Coronary artery (tissue), 2 donors: ENCODE data around the gene OSBPL1A.

Experiments used
- DNase-seq: peaks from one replicate; pipeline ENCODE4 v3.0.0-alpha.2; 2017; ENCODE audit warnings: low spot score
- H3K27ac ChIP-seq, 2 donors: fragments of 200-600 bp; sonication (generic); one replicate each; pipeline ENCODE4 v1.5.1; 2016 to 2019
- H3K4me3 ChIP-seq: fragments of 200-600 bp; sonication (generic); 2 replicates; pipeline ENCODE4 v1.5.1; 2016; ENCODE audit warnings: mild to moderate bottlenecking, moderate library complexity
- TF ChIP-seq, protein P1 (sequence below): fragments of 200-600 bp; sonication (generic); IDR thresholded peaks from one replicate; pipeline ENCODE4 v1.5.1; 2019; ENCODE audit warnings: antibody characterized with exemption

The OSBPL1A gene

DNA sequence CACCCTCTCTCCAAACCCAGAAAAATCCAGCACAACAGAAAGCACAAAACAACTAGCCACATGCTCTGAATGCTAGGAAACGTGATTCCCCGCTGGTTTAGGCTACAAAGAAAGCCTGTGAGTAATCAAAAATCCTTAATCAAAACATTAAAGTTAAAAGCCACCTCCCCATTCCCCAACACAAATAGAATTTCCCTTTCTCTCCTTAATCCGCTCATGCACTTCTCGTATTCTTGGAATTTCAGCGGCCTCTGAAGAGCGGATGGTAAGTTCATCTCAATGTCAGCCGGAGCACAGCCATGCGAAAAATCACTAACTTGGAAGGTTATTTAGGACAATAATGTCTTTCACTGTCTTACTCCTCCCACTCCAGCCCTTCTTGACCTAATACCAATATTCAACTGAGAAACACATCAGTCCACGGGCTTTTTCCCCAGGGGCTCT, 126.7 kb downstream of the OSBPL1A start:
- TF ChIP-seq, protein P1, sequence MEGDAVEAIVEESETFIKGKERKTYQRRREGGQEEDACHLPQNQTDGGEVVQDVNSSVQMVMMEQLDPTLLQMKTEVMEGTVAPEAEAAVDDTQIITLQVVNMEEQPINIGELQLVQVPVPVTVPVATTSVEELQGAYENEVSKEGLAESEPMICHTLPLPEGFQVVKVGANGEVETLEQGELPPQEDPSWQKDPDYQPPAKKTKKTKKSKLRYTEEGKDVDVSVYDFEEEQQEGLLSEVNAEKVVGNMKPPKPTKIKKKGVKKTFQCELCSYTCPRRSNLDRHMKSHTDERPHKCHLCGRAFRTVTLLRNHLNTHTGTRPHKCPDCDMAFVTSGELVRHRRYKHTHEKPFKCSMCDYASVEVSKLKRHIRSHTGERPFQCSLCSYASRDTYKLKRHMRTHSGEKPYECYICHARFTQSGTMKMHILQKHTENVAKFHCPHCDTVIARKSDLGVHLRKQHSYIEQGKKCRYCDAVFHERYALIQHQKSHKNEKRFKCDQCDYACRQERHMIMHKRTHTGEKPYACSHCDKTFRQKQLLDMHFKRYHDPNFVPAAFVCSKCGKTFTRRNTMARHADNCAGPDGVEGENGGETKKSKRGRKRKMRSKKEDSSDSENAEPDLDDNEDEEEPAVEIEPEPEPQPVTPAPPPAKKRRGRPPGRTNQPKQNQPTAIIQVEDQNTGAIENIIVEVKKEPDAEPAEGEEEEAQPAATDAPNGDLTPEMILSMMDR = no peak
- DNase-seq = no peak
- peak overlapping the region; percentile 64 to 92 for H3K27ac ChIP-seq
- H3K4me3 ChIP-seq = peak overlapping the region; percentile 97

DNA sequence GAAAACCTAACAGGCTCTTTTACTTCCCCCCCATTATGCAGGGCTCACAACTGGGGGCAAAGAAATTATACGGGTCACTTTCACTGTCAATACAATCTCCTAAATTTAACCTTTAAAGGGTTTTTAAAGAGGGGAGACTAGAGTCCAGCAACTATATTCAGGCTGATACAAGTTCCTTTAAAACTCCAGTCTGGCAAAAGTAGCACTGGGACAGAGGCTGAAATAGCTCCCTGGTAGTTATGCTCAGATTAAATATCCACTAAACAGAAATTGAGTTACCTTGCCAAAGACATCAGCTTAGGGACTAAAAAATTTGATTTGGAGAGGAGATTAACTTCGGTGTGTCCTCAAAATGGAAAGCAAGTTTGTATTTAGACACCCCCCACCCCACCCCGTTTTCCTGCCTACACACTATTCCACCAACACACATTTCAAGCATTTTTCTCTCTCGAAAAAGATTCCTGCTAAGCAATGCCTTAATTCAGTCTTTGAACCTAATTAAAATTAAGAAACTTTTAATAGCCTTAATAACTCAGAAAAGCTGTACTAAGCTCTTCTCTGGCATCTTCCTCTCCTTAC, 127.2 kb downstream of the OSBPL1A start:
- no peak for DNase-seq
- TF ChIP-seq, protein P1 = no peak
- peak overlapping the region; percentile 64 to 92 for H3K27ac ChIP-seq
- peak overlapping the region; percentile 97 for H3K4me3 ChIP-seq

DNA sequence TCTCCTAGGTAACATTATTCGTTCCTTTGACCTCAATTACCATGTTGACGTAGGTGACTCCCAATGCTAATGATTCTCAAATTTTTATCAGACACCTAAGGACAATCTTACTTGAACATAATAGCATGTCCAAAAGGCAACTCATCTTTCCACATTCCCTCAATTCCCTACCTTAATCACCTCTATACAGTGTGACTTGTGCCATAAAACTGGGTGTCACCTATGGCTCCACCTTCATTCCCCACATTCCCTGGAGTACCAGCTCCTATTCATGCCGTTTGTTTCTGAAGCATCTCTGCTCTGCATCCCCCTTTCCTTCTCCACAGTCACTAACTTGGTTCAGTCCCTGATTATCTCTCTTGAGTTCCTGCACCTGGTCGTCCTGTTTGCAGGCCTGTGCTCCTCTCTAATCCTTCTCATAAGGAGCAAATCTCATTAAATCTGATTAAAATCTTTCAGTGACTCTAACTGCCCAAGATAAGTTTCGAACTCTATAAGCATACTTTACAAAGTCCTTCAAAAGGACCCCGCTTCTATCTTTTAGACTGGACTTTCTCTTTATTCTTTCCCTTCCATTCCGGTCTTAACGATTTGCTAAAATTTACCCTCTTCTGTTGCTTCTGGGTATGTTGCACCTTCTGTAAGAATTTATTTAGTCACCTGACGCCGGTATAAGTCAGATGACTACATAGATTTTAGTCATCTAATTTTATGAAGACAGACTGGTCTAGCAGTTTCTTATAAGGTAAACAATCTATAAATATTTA, 128.7 kb downstream of the OSBPL1A start:
- DNase-seq = no peak
- peak overlapping the region; percentile 28 for H3K4me3 ChIP-seq
- H3K27ac ChIP-seq = no peak overlapping the region
- TF ChIP-seq, protein P1 = no peak

DNA sequence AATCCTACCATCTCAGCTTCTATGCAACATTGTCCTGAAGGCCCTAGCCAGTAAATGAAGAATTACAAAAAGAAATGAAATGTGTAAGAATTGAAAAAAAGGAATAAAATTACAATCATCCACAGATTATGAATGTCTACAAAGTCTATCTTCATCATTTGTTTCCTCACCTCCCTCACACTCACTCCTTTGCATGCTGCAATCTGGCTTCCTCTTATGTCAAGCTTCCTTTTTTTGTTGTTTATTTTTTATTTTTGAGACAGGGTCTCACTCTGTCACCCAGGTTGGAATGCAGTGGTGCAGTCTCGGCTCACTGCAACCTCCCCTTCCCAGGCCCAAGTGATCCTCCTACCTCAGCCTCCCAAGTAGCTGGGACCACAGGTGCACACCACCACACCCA, 129.7 kb downstream of the OSBPL1A start:
- no peak for DNase-seq
- Histone ChIP-seq H3K4me3 (no peak overlapping the region), H3K27ac (no peak overlapping the region)
- TF ChIP-seq, protein P1 = no peak

DNA sequence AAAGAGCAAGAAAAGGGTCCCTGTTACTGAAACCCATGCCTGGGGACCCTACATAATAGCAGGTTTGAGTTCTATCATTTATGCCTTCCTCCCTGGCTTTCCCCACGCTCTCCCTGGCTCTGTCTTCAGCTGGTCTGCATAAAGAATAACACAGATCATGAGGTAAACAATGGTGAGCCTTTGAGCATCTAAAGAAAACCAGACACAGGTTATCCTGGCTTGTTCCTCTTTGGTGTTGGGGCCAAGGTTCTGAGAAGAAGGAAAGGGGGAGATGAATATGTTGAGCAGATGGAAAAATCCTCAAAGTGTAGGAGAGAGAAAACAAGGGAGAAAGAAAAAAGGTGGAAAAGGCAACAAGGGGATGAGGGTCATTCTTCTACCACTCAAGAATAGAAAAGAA, 131.5 kb downstream of the OSBPL1A start:
- TF ChIP-seq, protein P1 = no peak
- no peak overlapping the region for H3K4me3 ChIP-seq
- no peak overlapping the region for H3K27ac ChIP-seq
- no peak for DNase-seq

DNA sequence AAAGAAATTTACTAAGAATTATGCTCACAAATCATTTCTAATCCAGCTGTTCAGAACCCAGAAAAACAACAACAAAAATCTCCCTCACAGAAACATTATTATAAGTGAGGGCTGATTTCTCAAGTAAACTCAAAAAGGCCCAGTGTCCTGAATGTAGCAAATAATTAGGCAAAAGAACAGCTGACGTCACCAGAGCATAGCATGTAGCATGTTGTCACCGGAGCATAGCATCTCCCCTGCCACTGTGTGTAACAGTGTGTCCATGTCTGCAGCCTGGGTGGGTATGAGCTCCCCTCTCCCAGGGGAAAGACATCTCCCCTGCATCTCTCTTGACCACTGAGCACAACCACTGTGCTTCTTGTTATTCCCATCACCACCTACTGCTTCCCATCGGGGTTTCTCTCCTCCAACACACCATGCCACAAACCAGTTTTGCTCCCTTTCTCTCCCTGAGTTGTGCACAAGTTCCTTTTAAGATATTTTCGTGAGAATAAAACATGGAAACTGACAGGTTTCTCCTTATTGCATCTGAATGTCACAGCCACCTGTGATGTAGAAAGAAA, 132.0 kb downstream of the OSBPL1A start:
- TF ChIP-seq, protein P1 = no peak
- no peak overlapping the region for H3K27ac ChIP-seq
- DNase-seq = no peak
- no peak overlapping the region for H3K4me3 ChIP-seq
